Measurements from ENCODE around the gene LDB2.
"Not testable (repeated sequence)": the region's sequence is repeated elsewhere in the genome, so short reads cannot be mapped to it uniquely, and the experiment has no call there.

Gene LDB2

DNA sequence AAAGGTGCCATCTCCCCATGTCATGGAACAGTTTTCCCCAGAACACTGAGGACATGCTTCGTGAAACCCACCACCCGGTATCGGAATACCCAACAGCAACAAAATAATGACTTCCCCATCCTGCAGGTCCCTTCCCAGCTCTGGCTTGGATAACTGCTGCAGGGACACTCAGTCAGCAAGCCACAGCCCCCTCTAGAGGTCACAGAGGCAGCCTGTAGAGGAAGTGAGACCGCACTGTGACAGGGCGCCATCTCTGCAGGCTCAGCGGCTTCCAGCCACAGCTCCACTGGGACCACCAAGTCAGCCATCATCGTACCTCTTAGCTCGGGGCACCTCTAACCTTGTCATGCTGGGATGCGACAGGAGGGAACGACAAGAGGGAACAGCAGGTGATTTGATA lies 315.9 kb downstream of the LDB2 start:
- no peak for DNase-seq

- no peak for DNase-seq
Measured at GRCh38 chr4:16582036-16582435, 316.4 kb downstream of the LDB2 start.

DNA sequence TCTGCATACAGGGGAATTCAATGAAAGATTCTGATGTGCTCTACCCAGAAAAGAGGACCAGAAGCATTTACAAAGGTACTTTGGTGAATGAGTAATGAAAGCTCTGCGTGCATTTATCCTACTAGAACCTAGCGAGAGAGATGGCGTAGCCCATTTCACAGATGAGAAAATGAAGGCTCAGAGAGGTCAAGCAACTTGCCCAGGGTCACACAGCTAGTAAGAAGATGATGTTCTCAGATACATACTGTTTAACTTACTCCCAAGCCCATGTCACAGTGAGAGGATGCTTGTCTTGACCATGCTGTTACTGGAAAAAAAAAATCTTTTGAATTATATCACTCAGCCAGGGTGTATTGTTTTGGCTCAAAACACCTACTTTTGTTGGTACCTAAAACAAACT lies 317.3 kb downstream of the LDB2 start:
- DNase-seq, result no peak

GRCh38 chr4:16580514-16580913 lies 317.9 kb downstream of the LDB2 start:
- DNase-seq, result no peak

- no peak for DNase-seq
Measured at GRCh38 chr4:16579866-16580265, 318.6 kb downstream of the LDB2 start.

DNA sequence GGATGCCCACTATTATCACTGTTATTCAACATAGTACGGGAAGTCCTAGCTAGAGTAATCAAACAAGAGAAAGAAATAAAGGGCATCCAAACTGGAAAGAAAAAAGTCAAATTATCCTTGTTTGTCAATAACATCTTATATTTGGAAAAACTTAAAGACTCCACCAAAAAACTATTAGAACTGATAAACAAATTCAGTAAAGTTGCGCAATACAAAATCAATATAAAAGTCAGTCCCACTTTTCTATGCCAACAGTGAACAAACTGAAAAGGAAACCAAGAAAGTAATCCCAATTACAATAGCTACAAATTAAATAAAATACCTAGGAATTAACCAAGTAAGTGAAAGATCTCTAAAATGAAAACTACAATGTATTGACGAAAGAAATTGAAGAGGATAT lies 321.3 kb downstream of the LDB2 start:
- no peak for DNase-seq

- no peak for DNase-seq
Measured at GRCh38 chr4:16574981-16575380, 323.5 kb downstream of the LDB2 start.

DNA sequence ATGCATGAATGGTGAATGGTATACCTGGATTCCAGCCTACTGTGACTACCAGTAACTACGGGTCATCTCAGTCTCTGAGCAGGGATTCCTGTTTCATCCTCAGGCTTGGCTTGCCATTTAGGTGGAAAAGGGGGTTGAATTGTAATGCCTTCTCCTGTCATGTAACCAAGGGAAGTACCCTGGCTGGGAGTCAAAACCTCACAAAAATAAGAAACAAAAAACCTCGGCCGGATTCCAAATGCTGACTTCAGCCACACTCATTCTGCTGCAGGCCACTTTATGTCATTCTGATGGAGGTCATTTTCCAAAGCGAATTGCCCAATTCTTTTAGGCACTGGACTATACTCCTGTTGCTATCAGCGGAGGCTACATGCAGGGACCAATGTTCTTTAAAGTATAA lies 324.7 kb downstream of the LDB2 start:
- DNase-seq, result no peak

DNA sequence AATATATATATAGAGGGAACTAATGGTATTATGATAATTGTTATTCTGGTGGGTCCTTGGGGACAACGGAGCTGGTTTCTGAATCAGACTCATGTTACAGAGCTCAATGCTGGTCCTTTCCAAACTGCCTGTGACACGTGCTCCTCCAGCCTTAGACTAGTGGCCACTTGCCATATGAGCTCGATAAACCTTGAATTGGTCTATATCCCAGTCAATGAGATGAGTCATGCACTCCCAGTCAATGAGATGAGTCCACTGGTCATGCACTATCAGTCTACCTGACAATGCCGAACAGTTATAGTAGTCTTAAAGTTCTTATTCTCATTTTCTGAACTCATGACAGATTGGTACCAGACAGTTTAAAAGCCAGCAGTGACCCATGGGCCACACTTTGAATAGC lies 325.2 kb downstream of the LDB2 start:
- no peak for DNase-seq

GRCh38 chr4:16572631-16573030 lies 325.8 kb downstream of the LDB2 start:
- DNase-seq, result no peak

DNA sequence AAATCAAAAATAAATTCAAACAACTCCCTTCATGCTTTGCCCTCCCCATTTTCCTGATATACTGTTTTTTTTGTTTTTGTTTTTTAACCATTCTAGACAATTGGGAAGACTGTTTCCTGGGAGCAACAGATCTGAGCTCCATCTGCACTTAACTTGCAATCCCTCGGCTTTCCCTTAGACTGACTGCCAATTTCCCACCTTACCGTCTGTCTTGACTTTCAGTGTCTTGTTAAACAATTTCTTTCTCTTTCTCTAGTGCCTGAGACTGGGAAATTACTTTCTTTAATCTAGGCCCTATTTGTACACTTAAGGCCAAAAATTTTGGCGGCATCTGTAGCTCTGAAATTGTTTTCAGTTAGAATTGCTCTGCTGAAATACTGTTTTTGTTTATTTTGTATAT lies 326.3 kb downstream of the LDB2 start:
- DNase-seq, result no peak

DNA sequence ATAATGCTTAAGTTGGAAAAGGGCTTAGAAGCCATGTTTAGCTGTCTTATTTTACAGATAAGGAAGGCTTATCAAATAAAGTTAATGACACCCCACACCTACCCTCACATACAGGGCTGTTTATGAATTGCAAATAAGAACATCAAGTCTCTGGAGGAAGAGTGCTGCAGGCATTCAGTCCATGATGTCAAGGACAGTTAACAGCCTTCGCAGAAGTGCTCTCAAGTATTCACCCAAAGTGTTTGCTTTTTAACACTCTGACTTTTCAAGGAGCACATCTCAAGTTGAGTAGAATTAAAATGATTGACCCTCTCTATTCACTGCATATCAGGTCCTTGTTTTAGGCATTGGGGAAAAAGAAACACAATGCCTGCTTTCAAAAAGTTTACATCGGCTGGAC lies 328.7 kb downstream of the LDB2 start:
- no peak for DNase-seq

DNA sequence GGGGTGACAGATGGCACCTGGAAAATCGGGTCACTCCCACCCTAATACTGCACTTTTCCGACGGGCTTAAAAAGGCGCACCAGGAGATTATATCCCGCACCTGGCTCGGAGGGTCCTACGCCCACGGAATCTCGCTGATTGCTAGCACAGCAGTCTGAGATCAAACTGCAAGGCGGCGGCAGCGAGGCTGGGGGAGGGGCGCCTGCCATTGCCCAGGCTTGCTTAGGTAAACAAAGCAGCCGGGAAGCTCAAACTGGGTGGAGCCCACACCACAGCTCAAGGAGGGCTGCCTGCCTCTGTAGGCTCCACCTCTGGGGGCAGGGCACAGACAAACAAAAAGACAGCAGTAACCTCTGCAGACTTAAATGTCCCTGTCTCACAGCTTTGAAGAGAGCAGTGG lies 341.1 kb downstream of the LDB2 start:
- DNase-seq, result not testable (repeated sequence)

GRCh38 chr4:16555156-16555555 lies 343.3 kb downstream of the LDB2 start:
- no peak for DNase-seq

DNA sequence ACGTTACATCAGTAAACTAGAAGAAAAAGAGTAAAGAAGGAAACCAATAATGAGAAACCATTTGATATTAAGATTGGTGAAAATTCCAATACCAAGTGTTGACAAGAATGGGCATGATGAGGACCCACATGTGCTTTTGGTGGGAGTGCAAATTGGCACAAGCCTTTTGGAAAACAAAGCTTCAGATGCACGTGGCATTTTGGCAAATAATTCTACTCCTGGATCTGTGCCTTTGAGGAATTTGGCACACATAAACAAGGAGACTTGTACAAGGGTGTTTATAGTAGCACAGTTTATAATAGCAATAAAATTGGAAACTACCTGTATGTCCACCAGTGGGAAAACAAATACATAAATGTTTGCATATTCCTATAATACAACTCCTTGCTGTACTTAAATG lies 347.9 kb downstream of the LDB2 start:
- no peak for DNase-seq

DNA sequence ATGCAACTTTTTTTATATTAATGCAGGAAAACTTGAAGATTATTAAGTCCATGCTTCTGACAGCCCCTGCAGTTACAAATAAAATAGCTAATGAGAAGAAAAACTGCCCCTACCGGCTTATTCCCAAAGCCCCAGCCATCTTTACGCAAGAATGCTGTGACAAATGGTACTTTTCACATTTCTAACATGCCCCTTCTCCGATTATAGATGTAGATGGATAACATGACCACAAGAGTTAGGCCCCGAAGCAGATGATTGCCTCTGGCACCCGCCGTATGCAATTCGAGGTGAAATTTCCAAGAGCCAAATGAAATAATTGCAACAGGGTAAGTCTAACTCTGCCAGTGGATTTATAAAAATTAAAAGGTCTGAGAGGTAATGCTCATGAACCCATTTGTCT lies 352.8 kb downstream of the LDB2 start:
- DNase-seq, result no peak

DNA sequence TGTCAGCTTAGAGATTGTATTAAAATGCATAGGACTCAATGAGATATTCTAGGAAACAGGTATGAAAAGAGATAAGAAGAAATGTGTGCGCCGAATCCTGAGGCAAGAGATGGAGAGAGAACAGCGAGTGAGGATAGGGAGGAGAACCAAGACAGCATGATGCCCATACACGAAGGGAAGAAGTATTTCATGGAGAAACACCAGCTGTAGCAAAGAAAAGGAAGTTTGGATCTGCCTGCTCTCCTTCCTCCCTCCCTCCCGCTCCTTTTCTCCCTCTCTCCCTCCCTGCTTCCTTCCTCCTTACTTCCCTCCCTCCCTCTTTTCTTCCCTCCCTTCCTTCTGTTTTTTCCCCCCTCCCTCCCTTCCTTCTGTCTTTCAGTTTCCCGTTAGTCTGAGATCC lies 353.6 kb downstream of the LDB2 start:
- no peak for DNase-seq

DNA sequence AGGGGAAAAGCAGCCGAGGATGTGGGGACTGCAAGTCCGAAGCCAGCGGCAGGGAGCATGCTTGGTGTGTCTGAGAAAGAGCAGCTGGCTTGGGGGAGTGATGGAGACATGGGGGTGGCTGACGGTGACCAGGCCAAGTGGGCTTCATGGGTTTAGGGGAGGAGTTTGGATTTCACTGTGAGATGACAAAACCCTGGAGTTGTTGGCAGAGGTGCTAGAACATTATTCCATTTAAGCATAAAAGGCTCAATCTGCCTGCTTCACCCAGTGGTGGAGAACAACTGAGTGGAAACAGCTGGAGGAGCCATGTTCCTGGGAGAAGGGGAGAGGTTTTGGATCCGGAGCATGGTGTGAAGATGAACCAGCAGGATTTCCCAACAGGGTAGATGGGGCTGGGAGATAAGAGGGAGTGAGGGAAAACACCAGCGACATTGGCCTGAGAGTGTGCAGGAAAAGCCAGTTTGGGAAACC lies 354.2 kb downstream of the LDB2 start:
- no peak for DNase-seq

DNA sequence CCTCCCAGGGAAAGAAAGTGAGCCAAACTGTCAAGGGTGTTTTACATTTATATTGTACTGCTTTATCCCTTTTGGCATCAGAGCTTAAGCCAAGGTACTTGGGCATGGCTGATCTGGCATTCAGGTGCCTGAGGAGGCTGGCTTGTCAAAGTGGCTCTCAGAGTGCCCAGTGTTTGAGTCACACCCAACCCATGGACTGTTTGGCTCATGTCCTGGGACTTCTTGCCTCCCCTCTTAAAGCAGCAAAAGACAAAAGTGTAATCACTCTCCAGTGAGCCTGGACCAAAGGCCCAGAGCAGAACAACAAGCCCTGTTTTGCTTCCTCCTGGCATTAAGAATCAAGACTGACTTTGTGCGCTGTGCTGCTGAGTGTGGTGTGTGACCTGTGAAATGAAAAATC lies 360.5 kb downstream of the LDB2 start:
- no peak for DNase-seq

DNA sequence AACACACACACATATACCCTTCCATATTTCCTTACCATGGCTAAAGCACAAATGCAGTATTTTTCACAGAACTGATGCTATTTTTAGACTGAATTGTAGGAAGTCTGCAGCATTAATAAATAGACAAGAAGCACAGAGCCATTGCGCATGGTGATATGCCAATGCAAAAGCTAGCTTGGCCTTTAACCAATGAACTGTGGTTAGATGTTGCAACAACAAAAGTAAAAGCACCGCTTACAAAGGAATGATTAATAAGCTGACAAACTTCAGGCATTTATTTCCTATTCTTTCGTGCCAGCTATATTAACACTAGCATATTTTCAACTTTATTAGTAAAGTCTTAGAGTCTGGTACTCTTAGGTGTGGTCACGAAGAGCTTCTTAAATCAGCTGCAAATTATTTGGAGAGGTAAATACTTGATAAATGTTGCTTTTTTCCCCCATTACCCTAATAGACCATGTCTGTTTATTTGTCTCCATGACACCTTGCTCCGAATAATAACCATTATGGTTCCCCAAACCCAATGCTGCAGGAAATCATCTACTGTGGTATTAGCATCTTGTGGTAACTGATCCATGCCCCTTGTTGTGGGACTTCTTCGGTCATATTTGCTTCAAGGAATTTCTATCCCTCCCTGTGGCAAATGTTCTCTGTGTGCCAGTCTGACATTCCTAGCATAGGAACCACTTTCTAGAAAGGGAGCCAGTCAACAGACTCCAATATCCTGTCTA lies 366.0 kb downstream of the LDB2 start:
- DNase-seq, result no peak

GRCh38 chr4:16530688-16531635 lies 367.5 kb downstream of the LDB2 start:
- no peak for DNase-seq

DNA sequence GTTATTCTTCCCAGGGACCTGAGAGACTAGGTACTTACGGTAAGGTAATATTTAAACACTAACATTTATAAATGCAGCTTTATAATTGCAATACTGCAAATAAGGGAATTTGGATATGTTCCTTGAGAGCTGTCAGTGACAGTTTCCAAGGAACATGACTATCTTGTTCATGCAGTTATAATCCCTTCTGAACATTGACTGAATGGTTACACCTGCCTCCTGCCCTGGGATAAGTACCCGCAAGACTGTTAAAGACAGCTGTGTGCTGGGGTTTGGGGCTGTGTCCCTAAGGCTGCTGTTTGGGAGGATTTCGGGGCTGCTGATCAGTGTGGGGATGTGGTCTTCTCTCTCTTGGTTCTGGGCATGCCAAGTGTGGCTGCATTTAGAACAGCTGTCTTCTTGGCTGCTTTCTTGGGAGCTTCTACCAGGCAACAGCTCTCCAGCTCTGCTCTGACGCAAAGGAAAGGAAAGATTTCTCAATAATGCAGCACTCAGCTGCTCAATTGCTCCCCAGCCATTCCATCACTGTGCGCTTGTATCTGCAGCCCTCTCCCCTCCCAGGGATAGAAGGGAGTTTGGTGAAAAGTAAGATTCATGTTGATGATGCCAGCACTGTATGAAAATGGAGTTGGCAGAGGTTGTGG lies 373.4 kb downstream of the LDB2 start:
- no peak for DNase-seq

DNA sequence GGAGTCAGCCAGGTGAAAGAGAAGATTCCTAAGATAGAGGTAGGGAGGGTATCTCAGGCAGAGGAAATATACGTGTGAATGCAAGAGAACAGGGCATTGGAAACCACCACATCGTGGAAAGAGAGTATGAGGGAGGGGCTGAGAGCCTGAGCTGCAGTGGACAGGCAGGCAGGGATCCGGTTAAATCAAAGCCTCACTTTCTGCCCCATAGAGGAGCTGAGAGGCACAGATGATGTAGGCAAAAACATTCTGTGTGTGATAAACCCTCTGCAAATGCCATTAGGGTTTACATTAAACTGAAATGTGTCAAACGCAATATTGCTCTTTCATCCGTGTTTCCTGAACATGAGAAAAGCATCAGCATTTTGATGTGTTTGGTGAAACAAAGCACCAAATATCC lies 374.0 kb downstream of the LDB2 start:
- no peak for DNase-seq

GRCh38 chr4:16523526-16523925 lies 374.9 kb downstream of the LDB2 start:
- not testable (repeated sequence) for DNase-seq
